Stimulated activated CD8-positive, alpha-beta memory T cell treated with anti-CD3 and anti-CD28 coated beads, Interleukin-12 subunit alpha, Interleukin-12 subunit beta, amount 100 ng/mL, for 24 hours (primary cell): ENCODE data around the gene RAP1GAP2.
"Not testable (repeated sequence)": the region's sequence is repeated elsewhere in the genome, so short reads cannot be mapped to it uniquely, and the experiment has no call there.

Experiments
- DNase-seq: peaks from one replicate; pipeline ENCODE4 v3.0.0-alpha.2; 2020; ENCODE audit errors: extremely low read depth

RAP1GAP2 gene

DNA sequence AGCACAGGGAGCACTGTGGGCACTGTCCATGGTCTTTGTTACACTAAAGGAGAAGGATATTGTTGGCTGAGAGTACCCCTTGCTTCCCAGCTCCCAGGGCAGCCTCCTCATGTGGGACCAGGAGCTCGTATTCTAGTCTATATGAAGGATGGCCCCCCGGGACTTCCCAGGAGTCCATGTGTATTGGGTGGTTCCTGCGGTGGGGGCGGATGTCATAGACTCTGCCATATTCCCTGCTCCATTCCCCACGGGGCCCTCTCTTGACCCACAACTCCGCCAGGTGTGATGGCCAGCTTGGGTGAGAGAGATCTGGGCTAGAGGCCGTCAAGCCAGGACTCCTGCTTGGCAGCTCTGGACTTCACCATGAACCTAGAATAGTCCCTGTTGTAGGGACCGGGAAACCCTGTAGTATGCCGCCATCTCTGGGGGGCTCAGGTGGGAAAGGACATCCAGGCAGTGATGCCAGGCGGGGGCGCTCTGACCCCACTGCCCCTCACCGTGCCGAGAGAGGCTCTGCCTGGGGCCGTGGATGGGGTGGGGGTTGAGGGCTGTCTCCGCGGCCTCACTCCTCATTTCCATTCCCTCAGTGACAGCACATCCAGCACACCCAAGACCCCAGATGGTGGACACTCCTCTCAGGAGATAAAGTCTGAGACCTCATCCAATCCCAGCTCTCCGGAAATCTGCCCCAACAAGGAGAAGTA is 229.3 kb downstream of the RAP1GAP2 start:
- DNase-seq = no peak

- DNase-seq = no peak
Observed at GRCh38 chr17:3026125-3026855, 230.1 kb downstream of the RAP1GAP2 start.

DNA sequence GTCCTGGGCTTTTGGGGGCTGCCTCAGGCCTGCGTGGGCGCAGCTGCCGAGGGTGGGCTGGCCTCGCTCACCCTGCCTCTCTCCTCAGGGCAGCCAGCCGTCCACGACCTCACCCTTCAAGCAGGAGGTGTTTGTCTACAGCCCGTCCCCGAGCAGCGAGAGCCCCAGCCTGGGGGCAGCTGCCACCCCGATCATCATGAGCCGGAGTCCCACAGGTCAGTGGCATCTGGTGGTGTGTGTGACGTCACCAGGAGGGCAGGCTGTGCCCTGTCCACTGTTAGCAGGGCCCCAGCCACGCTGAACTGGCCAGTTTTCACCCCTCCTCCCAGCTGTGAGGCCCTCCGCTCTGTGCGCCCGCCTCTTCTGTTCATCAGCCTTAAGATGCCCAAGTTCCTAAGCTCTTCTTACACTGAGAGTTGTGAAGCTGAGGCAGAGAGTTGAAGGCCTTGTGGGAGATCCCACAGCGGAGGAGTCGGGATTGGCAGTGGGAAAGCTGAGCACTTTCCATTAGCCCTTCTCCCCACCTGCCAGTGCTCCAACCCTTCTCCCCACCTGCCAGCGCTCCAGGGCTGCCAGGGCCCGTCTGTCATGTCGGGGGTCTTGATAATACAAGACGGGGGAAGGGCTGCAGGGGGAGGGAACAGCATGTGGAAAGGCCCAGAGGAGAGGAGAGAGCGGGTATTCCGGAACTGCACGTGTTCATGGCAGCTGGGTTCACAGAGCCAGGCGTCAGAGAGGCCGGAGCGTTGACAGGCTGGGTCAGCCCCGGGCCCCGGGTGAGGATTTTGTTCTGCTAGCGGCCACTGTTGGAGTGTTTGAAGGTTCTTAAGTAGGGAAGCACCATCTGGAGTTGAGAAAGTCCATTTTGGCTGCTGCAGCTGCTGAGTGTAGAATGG is 230.9 kb downstream of the RAP1GAP2 start:
- no peak for DNase-seq

GRCh38 chr17:3027786-3028532 is 231.7 kb downstream of the RAP1GAP2 start:
- DNase-seq = no peak

GRCh38 chr17:3029213-3029913 is 233.1 kb downstream of the RAP1GAP2 start:
- DNase-seq = no peak

DNA sequence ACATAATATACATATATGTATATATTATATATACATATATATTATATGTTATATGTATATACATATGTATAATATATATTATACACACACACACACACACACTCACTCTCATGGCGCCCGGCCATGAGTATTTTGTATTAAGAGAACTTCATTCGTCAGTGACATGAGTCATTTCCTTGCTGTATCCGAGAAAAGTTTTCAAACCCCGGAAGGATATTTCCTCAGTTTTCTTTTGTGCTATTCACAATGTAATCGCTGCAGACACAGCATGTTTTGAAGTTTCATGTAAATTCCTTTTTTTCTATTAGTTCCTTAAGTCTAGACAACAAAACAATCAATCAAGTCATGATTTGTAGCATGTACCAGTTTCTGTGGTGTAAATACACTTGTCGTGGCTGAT is 233.9 kb downstream of the RAP1GAP2 start:
- DNase-seq = no peak

- DNase-seq = not testable (repeated sequence)
Observed at GRCh38 chr17:3030852-3031470, 234.7 kb downstream of the RAP1GAP2 start.

DNA sequence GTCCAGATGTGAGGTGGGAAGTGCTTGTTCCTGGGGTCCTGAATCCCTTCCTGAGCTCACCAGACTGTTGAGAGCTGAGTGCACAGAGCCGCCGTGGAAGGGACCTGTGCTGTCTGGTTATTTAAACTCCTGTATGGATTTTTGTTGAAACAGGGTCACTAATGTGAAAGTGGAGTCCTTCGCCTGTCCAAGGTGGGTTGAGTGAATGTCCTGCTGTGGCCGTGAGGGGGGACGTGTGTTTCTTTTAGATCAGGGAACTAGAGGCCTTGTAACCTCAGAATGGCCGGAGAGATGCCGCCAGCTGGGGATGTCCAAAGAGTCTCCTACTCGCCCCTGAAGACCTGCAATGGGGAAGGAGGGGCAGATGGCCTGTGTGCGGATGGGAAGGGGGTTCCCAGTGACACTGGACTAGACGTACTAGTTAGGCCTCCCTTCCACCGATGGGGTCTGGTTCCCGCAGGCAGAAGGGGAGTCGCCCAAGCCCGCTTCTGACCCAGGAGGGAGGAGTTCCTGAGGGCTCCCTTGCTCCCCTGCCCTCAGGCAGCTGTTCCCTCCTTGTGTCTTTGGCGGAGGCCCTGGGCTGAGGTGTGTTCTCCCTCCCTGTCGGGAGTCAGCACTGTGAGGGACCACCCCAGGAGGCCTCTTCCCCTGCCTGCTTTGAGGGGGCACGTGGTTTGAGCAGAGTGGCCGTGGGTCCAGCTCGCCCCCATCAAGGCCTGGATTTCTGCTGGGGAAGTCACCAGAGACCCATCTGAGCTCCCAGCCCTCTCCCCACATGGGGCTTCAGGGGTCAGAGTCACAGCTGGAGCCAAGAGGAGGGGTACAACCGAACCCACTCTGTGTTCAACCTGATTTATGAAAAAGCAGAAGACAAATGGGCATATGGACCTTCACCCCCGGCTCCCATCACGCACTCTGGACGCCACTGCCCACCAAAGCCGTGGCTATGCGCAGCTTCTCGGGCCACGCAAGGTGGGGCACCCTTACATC is 236.3 kb downstream of the RAP1GAP2 start:
- DNase-seq = no peak

- DNase-seq = no peak
Observed at GRCh38 chr17:3033248-3033640, 237.0 kb downstream of the RAP1GAP2 start.

DNA sequence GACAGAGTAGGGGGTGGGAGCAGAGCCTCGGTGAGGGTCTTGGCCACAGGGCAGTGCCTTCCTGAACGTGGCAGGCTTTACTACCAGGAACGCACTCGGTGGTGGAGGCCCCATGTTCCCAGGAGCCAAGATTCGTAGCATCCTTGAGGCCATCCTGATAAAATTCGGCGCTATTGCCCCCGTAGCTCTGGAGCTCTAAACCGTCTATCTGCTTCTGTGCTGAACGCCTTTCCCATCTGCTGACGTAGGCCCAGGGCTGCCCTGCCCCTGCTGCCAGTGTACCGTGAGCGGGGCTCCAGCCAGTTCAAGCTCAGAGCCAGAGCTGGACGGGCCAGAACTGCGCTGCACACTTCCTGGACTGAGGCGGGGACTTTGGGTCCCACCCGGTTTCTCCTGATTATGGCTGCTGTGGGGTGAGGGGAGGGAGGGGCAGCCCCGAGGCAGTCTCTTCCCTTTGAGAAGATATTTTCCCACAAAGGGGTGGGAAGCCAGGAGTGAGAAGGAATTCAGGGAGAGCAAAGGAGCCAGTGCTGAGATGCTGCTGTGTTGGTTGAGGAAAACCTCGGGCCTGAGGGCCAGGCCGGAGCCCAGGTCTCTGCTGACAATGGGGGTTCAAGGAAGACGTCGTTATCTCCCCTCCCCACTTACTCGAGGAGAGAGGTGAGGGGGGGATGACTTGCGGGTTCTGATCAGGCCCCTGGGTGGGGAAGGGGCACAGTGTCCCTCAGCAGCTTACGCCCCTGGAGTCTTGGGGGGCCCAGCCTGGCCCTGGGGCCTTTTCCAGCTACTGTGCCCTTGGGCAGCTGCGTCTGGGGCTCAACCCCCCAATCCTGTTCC is 237.7 kb downstream of the RAP1GAP2 start:
- no peak for DNase-seq

- no peak for DNase-seq
Observed at GRCh38 chr17:3034578-3034920, 238.3 kb downstream of the RAP1GAP2 start.

GRCh38 chr17:3035256-3035967 is 239.2 kb downstream of the RAP1GAP2 start:
- DNase-seq = no peak

DNA sequence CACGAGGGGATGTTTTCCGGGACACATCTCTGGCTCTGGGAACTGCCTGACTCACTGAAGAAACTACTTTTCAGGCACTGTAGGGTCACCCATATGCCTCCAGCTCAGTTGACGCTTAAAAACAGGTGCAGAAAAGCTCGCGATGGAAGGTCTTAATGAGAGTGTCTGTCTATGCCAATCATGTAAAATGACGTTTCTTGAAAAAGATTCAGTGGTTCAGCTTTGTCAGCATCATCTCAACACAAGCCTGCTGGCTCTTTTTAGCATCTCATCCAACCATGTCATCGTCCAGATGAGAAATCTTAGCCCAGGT is 239.7 kb downstream of the RAP1GAP2 start:
- DNase-seq = no peak

GRCh38 chr17:3036800-3037199 is 240.6 kb downstream of the RAP1GAP2 start:
- DNase-seq = no peak

DNA sequence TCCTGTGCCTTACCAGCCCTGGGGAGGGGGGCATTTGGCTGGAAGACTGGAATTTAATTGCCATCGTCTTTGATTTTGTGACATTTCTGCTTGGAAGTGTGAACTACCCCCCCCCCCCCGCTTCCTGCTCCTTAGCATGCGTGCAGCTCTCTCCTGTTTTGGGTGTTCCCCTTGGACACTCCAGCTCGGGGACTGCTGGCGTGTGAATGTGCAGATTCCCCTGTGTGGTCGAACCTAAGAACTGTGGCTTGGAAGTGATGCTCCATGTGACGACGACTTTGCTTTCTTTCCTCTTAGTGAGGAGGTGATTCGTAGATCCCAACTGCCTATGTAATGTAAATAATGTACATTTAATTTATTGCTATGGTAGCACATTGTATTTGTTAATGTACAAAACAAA is 241.0 kb downstream of the RAP1GAP2 start:
- no peak for DNase-seq

- DNase-seq = no peak
Observed at GRCh38 chr17:3038941-3039340, 242.7 kb downstream of the RAP1GAP2 start.

- no peak for DNase-seq
Observed at GRCh38 chr17:3039736-3040135, 243.5 kb downstream of the RAP1GAP2 start.

- no peak for DNase-seq
Observed at GRCh38 chr17:3040882-3041281, 244.6 kb downstream of the RAP1GAP2 start.
